H54 (cell line): Measurements from ENCODE around the gene ATG2A.
"Not testable (repeated sequence)": the region's sequence is repeated elsewhere in the genome, so short reads cannot be mapped to it uniquely, and the experiment has no call there.

ENCODE experiments used
- DNase-seq: peaks from one replicate; pipeline ENCODE4 v3.0.0; 2011; ENCODE audit warnings: low spot score, mixed read lengths; ENCODE audit not compliant: insufficient read length
- FAIRE-seq: peaks from 3 replicates; lab custom pipeline; 2011; peaks lifted over from hg19 to GRCh38; lab: Jason Lieb, UNC
- POLR2A ChIP-seq: IDR thresholded peaks from 2 replicates; pipeline ENCODE4 v1.6.1; 2011; ENCODE audit warnings: low read depth, mild to moderate bottlenecking, low read length

The ATG2A gene

DNA sequence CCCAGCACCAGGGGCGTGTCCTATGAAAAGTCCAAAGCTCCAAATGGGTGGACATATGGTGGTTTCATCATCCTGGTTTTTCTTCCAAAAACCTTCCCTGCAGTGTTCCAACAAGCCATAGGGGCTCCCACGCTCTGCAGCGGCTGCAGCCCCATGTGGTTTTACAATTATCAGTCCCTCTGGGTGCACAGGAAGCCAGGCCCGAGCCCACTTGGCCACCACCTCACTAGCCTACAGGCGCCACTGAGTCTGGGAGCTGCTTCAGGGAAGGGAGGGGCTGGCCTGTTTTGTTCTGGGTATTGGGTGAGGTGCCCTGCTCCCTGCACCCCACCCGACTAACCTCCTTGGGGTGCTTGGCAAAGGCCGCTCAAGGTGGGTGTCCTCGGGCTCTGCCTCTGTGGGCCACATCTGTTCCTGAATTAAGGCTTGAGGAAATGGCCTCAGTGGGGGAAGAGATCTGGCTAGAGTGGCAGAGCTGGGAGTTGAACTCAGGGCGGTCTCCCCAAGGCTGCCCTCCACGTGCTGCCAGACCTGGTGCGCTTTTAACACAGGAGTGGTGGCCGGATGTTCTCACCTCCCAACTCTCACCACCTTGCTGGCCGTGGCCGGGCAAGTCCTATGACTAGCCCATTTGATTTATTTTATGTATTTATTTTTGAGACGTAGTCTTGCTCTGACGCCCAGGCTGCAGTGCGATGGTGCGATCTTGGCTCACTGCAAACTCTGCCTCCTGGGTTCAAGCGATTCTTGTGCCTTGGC, 67.2 kb downstream of the ATG2A start:
- no peak for TF ChIP-seq POLR2A
- DNase-seq, result no peak
- FAIRE-seq, result no peak

DNA sequence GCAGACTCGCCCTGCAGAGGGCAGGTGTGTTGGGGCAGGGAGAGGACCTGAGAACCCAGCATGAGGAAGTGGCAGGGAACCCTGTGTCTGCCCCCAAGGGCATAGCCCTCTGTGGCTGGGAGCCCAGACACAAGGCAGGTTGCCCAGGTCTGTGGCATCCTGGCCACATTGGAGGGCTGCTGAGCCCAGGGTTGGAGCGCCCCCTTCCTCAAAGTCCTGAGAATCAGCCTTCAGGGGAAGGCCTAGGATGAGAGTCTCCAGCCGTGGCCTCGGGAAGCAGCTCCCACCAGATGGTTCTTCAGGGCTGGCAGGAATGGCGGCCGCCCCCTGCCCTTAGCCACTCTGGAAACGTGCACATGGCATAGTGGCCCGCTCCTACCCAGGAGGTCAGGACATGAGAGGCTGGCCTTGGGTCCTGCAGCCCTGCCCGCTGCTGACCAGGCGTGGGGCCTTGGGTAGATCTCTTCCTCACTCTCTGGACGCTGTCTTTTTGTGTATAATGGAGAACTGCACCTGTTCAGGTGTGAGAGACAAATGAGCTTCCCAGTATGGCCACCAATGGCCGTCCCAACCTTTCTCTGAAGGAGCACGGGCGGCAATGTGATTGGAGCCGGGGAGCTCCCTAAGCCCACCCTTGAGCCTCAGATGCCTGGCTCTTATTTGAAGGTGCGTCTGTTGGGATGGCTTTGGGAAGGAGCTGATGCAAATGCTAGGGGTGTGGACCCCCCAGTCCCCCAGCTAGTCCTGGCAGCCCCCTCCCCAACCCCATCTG, 68.0 kb downstream of the ATG2A start:
- no peak for TF ChIP-seq POLR2A
- DNase-seq (no peak), FAIRE-seq (no peak)

DNA sequence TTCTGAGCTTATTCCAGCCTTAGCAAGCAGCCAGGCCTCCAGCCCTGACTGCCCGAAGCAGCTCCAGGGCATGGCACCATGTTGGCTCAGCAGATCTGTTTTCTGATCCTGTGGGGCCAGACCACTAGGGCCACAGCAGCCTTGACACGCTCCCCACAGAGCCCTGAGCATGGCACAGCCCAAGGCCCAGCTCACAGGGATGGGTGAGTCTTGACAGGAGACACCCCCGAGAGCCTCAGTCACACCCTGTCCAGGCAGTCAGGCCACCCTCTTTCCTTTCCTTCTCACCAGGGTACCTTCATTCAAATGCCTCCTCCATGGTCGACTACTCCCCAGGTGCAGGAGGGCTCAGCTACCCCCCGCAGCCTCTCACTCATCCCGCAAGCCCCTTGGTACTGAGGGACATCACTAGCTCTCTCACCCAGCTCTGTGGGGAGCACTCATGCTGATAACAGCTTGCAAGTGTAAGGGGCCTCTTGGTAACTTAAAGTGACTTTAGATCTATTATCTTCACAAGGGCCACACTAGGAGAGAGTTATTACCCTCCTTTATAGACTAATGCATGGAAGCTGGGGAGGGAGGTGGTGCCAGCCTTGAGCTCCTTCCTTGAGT, 68.7 kb downstream of the ATG2A start:
- no peak for DNase-seq
- FAIRE-seq, result no peak
- TF ChIP-seq POLR2A, result no peak

DNA sequence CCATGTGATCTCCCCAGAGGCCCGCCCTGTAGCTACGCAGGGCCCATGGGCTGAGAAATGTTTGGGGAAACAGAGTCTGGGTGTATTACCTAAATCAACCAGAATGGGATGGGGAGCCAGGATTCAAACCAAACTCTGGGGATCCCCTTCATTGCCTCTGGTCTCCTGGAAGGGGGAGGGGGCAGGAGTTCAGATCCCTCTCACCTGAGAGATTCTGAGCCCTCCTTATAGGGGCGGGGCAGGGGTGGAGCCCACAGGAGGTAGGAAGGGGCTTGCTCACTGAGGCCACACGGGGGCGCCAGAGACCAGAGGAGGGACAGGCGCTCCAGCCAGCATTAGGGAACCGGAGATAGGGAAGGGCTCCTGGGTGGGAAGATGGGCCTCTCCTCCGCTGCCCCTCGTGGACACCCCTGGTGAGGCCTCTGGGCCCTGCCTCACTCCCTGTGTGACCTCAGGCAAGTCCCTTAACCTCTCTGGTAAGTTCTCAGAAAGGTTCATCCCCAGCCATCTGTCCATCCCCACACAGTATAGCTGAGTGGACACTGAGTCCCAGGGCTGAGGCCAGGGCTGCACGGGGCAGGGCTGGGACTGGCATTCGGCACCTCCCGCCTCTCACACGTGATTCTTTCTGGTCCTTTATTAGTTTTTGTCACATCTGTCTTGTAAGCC, 69.9 kb downstream of the ATG2A start:
- DNase-seq (peak; percentile 96), FAIRE-seq (no peak)
- TF ChIP-seq POLR2A, result no peak

DNA sequence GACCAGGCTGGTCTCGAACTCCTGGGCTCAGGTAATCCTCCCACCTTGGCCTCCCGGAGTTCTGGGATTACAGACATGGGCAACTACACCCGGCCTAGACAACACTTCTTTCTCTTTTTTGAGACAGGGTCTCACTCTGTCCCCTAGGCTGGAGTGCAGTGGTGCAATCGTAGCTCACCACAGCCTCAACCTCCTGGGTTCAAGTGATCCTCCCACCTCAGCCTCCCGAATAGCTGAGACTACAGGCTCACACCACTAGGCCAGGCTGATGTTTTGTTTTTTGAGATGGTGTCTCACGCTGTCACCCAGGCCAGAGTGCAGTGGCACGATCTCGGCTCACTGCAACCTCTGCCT, 71.3 kb downstream of the ATG2A start:
- not testable (repeated sequence) for DNase-seq, FAIRE-seq

DNA sequence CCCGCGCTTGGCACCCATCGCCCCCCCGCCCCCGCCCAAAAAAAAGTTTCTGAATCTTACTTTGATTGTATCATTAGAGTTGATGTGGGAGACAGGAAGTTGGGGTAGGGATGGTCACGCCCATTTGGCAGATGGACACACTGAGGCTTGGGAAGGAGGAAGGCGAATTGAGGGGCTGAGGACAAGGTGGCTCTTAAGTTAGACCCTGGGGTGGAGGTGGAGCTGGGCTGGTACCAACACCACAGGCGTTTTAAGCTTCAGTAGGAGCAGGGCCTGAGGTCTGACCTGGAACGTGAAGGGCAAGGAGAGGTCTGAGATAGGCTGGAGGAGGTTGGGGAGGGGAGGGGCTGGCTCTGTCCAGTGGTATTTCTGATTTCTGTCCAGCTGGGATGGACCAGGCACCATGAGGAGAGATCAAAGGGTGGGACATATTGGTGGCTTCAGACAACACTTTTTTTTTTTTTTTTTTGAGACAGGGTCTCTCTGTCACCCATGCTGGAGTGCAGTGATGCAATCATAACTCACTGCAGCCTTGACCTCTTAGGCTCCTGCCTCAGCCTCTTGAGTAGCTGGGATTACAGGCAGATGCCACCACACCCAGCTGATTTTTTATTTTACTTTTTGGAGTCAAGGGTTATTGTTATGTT, 71.8 kb downstream of the ATG2A start:
- TF ChIP-seq POLR2A, result no peak

More for the DNA sequence above, 71.8 kb downstream of the ATG2A start:
- FAIRE-seq (no peak), DNase-seq (no peak)
